ENCODE data around the gene FGFR4.

Gene FGFR4

GRCh38 chr5:177134697-177135225 lies 48.0 kb downstream of the FGFR4 start:
- no peak for DNase-seq (ENCODE audit: extremely low read depth, low read depth)
- no peak for TF ChIP-seq CTCF (IDR thresholded peaks at IDR 0.05; ENCODE audit: low read depth, low read length)

- TF ChIP-seq CTCF (IDR thresholded peaks at IDR 0.05; ENCODE audit: low read depth, low read length) = no peak
- DNase-seq (ENCODE audit: extremely low read depth, low read depth) = no peak
Measured at GRCh38 chr5:177140312-177140711, 53.6 kb downstream of the FGFR4 start.

- no peak for DNase-seq (ENCODE audit: extremely low read depth, low read depth)
- no peak for TF ChIP-seq CTCF (IDR thresholded peaks at IDR 0.05; ENCODE audit: low read depth, low read length)
Measured at GRCh38 chr5:177141496-177141895, 54.8 kb downstream of the FGFR4 start.

- no peak for DNase-seq (ENCODE audit: extremely low read depth, low read depth)
- no peak for TF ChIP-seq CTCF (IDR thresholded peaks at IDR 0.05; ENCODE audit: low read depth, low read length)
Measured at GRCh38 chr5:177142098-177142611, 55.4 kb downstream of the FGFR4 start.

GRCh38 chr5:177142778-177143177 lies 56.1 kb downstream of the FGFR4 start:
- DNase-seq (ENCODE audit: extremely low read depth, low read depth) = no peak
- no peak for TF ChIP-seq CTCF (IDR thresholded peaks at IDR 0.05; ENCODE audit: low read depth, low read length)

GRCh38 chr5:177146891-177147638 lies 60.4 kb downstream of the FGFR4 start:
- DNase-seq (ENCODE audit: extremely low read depth, low read depth) = no peak
- no peak for TF ChIP-seq CTCF (IDR thresholded peaks at IDR 0.05; ENCODE audit: low read depth, low read length)
